HuH-7.5 (cell line): ENCODE data around the gene CAPN12.

Source experiments
- DNase-seq: peaks from one replicate; pipeline ENCODE4 v3.0.0; 2011; ENCODE audit warnings: low spot score

The CAPN12 gene

DNA sequence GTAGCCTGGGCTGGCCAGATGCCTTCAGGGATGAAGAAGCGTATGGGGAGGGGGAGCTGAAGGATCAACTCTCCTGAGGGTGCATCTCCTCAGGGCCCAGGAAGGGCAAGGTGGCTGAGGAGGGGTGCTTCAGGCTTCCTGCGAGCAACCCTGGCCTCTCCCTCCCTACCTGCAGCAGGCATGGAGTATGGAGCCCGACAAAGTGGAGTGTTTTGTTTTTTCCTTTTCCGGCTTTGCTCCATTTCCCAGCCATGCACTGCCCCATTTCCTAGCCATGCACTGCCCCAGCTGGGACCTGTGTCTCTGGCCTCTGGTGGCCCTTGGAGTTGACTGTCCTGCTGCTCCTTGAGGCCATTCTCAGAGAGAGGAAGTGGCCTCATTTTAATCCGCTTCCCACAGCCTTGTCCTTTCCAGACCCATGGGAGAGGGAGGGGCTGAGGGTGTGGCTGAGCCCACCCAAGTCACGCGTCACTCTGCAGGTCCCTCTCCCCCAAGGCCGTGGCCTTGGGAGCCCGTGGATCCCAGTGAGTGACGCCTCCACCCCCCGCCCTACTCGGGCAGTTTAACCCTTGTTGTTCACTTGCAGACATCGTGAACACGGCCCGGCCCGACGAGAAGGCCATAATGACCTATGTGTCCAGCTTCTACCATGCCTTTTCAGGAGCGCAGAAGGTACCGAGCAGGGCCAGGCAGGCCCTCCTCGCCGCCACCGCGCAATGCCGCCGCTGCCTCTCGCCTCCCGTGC, 34.4 kb downstream of the CAPN12 start:
- DNase-seq = no peak

DNA sequence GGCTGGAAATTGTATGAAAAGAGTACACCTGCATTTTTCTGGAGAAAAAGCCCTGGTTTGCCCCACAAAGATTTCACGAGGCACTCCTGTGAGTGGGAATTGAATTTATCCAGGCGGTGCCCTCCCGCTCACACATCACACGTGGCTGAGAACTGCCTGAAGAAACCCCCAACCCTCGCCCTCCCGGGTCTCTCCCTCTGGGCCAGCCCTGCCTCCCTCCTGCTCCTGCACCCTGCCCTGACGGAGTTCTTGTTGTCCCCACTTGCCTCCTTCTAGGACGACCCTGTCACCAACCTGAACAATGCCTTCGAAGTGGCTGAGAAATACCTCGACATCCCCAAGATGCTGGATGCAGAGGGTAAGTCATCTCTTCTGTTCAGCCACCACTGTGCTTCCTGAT, 35.2 kb downstream of the CAPN12 start:
- no peak for DNase-seq

DNA sequence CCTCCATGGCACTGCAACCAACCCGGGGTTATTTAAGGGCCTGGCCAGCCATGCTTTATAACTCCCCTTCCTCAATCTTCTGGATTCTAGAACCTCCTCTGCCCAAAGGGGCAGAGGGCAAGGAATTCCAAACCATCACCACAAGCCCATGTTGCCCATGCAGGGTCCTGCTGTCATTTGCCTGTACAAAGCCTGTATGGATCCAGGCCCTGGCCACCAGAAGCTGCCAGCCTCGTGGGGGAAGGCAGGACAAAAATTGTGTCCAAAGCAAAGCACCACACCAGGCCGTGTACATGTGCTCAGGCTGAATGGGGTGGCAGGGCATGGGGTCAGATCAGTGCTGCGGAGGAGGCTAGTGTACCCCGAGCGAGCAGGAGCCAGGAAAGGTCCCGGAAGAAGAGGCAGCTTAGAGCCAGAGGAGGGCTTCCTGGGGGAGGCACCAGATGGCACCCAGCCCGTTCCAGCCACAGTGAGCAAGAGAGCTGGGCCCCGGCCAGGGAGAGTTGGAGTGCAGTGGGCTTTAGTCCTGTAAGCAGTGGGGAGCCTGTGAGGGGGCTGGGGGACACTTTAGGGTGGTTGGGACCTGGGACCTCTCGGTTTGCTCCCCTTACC, 35.8 kb downstream of the CAPN12 start:
- no peak for DNase-seq

DNA sequence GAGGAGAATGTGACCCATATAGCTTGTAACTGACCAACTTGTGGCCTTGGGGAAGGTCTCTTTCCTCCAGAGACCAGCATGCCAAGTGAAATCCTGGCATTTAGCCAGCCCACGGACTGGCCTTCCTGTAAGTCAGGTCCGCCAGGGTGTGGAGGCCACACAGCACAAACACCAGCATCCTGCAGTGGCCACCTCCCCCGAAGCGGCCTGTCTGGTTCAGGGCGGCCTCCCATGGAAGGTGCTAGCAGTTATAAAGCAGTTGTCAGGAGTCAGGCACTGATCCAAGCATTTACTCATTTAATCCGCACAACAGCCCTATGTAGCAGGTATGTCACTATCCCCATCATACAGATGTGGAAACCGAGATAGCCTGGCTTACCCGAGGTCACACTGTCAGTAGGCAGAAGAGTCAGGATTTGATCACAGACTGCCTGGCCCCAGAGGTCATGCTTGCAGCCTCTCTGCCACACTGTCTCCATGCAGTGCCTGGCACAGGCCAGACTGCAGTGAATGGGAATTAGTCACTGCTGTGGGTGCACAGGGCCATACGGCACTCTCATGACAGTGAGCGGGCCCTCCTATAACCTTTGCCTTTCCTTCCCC, 36.7 kb downstream of the CAPN12 start:
- DNase-seq = no peak

DNA sequence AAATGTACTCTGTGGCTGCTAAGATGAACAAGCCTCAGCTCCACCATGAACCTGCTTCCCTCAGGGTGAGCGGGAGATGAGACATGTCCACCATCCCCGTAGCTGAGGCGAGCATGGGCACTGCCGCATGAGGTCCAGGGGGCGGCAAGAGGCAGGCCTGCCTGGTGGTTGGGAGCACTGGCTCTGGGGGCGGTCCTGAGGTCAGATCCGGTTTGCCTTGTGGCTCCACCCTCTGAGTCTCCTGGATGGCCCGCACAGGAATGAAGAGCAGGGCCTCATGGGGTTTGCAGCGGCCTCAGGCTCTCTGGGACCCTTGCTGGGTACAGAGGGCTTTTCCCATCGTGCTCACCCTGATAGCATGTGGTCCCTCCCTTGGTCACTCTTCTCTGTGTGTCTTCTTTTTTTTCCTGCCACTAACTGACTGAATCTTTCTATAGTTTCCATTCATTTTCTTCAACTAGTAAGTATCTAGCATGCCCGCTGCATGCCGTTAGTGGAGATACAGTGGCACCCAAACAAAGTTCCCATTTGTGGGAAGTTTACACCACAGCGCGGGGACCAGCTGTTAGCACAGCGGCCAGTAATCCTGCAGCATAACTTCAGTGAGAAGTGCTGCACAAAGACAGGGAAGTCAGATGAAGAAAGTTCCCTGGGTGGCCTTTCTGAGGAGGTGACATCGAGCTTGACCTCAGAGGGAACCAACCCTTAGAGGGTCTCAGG, 37.3 kb downstream of the CAPN12 start:
- no peak for DNase-seq

DNA sequence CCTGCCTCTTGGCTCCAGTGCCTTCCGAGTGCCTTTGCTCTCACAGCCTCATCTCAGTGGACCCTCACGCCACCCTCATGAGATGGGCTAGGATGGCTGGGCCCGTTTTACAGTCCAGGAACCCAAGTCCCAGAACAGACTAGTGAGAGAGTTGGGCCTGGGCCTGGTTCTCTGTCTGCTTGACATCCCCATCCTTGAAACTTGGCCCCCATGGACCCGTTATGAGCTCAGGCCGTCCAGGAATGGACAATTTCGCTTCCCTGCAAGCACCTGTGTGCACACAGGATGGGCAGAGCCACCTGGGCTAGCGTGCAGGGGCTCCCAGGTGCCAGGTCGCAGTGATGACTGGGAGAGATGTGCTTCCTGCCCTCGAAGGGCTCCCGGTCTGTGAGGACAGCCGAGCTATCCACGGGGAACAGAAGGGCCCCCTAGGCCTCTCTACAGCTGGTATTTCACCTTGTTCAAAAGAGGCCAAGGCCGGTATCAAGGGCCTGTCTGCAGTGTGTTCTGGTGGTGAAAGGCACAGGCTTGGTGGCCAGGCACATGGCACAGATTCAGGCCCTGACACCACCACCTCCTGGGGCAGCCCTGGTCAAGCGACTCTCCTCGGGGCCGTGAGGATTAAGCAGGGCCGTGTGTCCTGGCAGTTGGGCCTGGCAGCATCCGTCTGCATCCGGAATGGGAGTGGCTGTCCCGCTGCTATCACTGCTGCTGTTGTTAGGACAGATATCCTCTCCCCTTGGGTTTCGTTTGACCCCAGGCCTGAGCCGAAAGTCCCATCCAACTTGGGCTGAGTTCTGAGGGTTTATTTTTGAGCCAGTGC, 38.9 kb downstream of the CAPN12 start:
- DNase-seq = no peak

DNA sequence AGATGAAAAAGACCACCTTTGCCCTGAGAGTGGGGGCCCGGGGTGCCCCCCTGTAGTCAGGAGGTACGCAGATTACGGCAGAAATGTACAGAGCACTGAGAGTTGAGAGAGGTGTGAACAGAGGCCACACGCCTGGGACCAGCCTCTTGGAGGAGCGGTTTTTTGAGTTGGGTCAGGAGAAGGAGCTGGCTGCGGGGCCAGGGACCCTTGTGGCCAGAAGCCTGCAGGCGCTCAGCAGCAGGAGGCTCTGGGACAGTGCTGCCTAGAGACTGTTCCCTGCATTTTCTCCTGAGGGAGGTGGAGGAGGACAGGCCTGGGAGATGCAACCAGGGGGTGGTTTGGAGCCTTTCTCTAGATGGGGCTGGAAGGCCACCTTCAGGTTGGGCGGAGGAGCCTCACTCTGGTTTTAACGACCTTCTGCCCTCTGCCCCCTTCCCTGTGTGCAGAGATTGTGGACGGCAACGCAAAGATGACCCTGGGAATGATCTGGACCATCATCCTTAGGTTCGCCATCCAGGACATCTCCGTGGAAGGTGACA, 39.7 kb downstream of the CAPN12 start:
- no peak for DNase-seq

DNA sequence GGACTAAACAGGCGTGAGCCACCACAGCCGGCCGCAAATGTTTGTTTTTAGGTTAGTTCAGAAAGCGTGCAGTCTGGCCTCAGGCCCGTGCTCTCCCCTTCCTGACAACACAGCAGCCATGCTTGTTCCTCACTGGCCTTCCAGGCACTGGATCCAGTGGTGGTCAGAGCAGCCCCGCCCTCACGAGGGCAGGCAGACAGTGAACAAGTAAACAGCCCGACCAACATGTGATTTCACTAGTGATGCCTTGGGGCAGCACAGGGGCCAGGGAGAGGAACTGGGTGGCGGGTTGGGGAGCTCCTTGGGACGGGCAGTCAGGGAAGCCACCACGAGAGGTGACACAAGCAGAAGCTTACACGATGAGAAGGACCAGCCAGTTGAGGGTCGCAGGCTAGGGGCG, 40.8 kb downstream of the CAPN12 start:
- DNase-seq = no peak

DNA sequence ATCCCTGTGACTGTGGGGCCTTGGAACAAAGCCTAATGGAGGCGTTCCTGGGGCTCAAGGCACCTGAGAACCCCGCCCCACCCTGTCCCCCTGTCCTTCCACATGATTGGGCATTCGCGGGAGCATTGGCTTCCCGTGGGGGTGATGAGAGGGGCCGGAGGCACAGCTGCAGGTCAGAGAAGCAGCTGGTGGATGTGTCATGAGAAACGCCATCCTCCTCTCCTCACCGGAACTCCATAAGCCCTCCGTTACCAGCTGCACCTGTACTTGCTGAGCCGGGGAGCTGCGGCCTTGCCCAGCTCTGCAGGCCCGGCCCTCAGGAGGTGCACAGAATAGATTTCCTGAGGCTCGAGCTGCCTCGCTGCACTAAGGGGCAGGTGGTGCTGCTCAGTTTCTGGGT, 42.0 kb downstream of the CAPN12 start:
- DNase-seq = no peak

DNA sequence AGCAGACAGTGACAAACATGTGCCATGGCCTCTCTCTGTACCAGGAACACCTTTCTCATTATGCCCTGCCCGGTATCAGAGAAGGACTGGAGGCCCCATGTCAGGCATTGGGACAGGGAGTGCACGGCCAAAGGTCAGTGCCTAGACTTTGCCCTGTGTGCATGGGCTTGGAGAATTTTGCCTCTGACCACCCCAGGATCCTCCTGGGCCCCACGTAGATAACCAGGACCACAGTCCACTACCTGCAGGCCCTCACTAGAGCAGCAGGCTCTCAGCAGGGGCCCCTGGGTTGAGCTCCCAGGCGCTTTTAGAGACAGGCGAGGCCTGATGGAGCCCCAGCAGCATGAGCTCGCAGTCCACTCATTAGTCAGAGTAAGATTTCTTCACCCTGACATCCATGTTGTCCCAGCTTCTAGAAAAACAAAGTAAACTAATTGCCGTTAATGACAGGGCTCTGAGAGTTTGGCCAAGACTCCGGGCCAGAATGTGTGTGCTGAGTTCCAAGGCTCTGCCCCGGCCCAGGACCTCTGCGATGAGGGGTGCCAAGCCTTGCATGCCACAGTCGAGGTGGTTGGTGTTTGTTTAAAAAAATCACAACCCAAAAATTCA, 42.7 kb downstream of the CAPN12 start:
- peak; percentile 94 for DNase-seq

DNA sequence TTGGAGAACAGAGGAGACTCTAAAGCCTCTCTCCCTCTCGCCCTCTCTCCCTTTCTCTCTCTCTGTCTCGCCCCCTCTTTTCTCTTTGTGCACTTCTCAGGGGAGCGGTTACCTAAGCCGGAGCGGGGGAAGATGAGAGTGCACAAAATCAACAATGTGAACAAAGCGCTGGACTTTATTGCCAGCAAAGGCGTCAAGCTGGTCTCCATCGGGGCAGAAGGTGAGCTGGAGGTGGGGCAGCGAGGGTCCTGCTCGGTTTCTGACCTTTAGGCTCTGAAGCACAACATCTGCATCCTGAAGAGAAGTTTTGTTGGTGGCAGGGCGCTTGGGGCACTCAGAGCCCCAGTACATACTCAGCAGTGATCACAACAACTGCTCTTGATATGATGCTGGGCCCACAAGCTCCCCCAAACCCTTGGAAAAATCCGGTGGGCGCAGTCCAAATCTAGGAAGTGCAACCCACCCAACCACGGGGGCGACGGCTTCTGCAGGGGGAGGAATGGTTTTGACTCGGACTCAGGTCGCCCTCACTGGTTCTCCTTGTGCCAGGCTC, 43.3 kb downstream of the CAPN12 start:
- no peak for DNase-seq

DNA sequence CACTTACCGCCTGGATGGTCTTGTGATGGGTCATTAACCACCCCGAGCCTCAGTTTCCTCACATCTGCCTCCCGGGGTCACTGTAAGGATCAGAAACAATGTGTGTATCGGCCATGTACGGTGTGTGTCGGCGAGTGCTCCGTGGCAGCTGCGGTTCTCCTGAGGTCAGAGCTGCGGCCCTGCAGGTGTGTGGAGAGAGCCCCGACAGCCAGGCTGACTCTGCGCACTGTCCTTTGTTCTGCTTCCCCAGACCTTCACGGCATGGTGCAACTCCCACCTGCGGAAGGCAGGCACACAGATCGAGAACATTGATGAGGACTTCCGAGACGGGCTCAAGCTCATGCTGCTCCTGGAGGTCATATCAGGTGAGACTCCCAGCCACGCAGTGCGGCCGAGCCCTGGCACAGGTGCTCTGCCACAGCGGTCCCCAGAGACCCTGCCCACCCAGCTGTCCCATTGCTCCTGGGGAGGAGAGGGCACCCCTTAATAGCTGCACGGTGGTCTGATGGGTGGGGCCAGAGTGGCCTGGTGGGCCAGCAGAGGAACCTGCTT, 43.8 kb downstream of the CAPN12 start:
- DNase-seq = no peak

DNA sequence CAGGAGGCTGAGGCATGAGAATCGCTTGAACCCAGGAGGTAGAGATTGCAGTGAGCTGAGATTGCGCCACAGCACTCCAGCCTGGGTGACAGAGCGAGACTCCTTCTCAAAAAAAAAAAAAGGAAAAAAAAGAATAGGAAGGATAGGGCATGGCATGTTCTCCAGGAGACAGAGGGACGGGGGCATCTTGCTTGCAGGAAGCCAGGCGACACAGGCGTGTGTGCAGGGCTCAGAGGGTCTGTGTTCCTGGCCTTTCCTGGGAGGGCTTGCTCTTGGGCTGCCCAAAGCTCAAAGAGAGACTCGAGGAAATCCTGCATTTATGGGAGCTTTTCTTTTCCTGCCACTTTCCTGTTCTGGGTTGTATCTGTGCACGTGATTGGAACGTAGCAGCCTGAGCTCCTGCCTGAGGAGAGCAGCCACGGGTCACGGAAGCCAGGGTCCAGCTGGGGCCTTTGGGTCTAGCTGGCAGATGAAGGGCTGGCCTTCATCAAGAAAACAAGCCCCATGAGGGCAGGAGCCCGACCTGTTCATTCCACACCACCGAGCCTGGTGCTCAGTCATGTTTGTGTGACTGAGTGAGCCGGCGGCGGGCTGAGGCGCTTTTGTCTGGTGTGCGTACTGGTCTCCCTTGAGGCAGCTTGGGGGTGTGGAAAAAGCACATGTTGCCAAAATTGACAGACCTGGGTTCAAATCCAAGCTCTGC, 44.5 kb downstream of the CAPN12 start:
- DNase-seq = no peak

DNA sequence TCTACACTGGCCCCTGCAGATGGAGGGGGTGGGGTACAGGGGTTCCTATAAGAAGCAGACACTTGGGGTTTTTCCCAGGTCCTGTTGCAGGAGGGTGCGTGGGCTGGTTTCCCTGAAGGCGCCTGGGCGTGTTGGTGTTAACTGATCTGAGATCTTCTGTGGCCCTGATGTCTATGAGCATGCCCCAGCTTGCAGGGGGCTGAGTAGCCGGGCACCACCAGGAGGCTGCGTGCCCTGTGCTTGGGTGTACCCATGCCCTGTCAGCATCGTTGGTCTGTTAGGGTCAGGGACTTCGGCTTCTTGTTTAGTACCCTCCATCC, 45.3 kb downstream of the CAPN12 start:
- no peak for DNase-seq

DNA sequence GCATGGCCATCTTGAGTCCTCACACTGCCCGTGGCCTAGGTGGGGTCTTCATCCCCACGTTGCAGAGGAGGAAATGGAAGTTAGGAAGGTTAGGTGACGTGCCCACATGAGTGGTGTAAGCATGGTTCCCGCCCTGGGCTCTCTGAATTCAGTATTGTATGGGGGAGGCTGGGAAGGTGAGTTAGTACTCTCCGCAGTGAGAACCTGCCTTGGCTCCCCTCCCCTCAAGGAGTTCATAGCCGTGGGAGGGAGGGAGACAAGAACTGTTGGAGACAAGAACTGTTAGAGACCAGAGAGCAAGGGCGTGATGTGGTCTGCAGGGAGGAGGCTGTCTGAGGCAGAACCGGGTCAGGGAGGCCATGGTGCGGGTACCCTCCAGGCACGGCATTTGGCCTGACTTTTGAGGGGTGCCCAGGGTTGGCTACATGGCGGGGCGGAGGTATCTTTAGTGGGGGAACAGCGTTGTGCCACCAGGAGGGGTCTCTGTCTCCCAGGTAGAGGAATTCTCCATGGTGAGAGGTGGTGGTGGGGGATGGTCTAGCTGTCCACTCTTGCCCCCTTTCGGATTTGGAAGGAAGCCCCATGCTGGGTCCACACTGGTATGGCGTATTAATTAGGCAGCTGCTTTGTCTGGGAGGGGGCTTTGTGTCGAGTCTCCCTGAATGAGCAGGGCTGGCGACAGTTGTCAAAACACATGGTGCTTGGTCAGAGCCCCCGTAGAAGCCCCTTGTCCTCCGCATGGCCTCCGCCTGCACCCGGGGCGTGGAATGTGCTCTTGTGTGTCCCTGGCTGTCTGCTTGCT, 45.8 kb downstream of the CAPN12 start:
- DNase-seq = no peak

DNA sequence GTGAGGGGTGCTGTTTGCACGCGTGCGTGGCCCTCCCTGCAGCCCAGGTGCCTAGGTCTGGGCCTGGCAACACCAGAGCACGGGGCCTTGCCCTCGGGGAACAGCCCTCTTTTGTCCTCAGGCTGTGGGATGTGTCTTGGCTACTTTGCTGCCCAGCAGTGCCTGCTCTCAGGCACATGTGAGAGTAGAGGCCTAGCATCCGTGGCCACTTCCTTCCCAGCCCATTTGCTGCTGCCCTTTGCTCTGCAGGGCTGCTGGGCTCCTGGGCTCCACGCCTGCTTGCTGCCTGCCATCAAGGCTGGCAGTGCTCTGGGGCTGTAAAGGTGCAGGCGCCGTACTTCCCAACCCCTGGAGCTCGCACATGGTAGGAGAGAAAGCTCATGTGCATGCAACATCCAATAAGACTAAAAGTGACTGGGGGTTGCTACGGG, 46.6 kb downstream of the CAPN12 start:
- no peak for DNase-seq

DNA sequence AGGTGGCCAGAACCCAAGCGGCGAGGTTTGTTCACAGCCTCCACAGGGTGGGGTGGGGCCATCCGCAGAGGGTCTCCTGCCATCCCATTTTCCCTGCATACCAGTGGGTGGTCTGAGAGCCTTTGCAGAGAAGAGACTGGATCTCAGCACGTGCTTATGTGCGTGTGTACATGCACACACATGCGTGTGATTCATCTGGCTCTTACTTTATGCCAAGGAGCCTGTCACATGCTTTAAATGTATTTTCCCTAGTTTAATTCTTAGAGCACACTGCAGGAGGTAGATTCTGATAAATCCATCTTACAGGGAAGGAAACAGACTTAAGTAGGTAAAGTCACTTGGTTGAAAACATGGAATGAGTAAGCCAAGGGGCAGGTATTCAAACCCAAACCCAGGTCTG, 47.1 kb downstream of the CAPN12 start:
- DNase-seq = no peak

DNA sequence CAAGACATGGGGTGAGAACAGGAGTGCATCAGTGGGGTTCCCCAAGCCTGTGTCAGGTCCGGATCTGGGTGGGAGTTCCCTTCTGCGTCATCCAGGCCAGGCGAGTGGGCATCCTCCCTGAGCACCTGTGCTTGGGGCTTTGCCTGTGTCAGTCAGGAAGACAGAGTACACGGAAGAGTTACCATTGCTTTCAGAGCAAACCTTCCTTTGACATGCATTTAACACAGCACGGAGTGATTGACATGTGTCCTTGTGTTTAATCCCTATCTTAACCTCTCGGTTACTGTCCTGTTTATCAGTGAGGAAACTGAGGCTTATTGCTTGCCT, 47.6 kb downstream of the CAPN12 start:
- no peak for DNase-seq
